K562 (cell line): Measurements from ENCODE around the gene CUL5. TPM values are rescaled to one million over a fixed set of nuclear protein-coding genes. Genes with fewer than 3 reads are reported as not detected.

Source experiments
- ATAC-seq: fragments of 200-7000 bp; cut with Tn5 transposase; 3 replicates; pipeline ENCODE4 v1.9.1; 2020; ENCODE audit warnings: moderate library complexity
- Bru-seq: library from RNA; stranded (reverse); fragments of 400-500 nt; gene quantifications from one replicate; lab custom pipeline; 2021; lab: Mats Ljungman, UMichigan
- BruChase-seq, 2 experiments: library from RNA; stranded (reverse); fragments of 400-500 nt; gene quantifications; one replicate each; lab custom pipeline; 2021; lab: Mats Ljungman, UMichigan
- BruUV-seq: library from RNA; stranded (reverse); fragments of 400-500 nt; replicated peaks from 2 replicates; lab custom pipeline; 2021; lab: Mats Ljungman, UMichigan
- CTCF ChIA-PET: fragments of 300-600 bp; formaldehyde crosslinking; extraction: SDS; loops from one replicate; lab custom pipeline; 2021; ENCODE audit warnings: low intra/inter-chr PET ratio; lab: Yijun Ruan, JAX
- POLR2A ChIA-PET: fragments of 300-600, 350-650 bp; sonication (Branson Sonifier 250); formaldehyde crosslinking; extraction: SDS; loops from one replicate; lab custom pipeline; 2021; ENCODE audit warnings: antibody characterized with exemption, inconsistent platforms; lab: Yijun Ruan, JAX
- DNase-seq, 4 experiments: peaks; one replicate each; pipeline versions ENCODE4 v3.0.0 to v3.0.0-alpha.2; 2011 to 2018; ENCODE audit warnings: low spot score in 3 of 4, mixed read lengths in 3 of 4; ENCODE audit errors: extremely low read depth in 1 of 4
- FAIRE-seq: peaks from 2 replicates; lab custom pipeline; 2011; peaks lifted over from hg19 to GRCh38; lab: Jason Lieb, UNC
- H2AFZ ChIP-seq: 2 replicates; pipeline ENCODE4 v1.6.0; 2011; ENCODE audit warnings: low read depth, low read length, control low read depth, inconsistent platforms
- H3K27ac ChIP-seq: fragments of 200-600 bp; 3 replicates; pipeline ENCODE4 v1.8.0; 2011; ENCODE audit warnings: low read depth, mild to moderate bottlenecking, control low read depth, inconsistent platforms, low read length, moderate library complexity, mixed read lengths; ENCODE audit errors: extremely low read depth
- H3K27me3 ChIP-seq, 2 experiments: fragments of 300-600 bp in 1 of 2; 2 replicates in 1 of 2; 3 replicates in 1 of 2; pipeline versions ENCODE4 v1.6.0 to v1.8.0; 2011; ENCODE audit warnings: inconsistent platforms in 2 of 2, low read length in 2 of 2, mild to moderate bottlenecking in 1 of 2, mixed read lengths in 1 of 2, moderate library complexity in 1 of 2; ENCODE audit not compliant: control insufficient read depth in 2 of 2, insufficient read depth in 2 of 2
- H3K36me3 ChIP-seq: fragments of 300-600 bp; 3 replicates; pipeline ENCODE4 v1.8.0; 2011; ENCODE audit warnings: mild to moderate bottlenecking, low read length, inconsistent platforms; ENCODE audit not compliant: control insufficient read depth, insufficient read depth
- H3K4me1 ChIP-seq, 2 experiments: fragments of 200-600 bp in 1 of 2; replicated peaks in 1 of 2; 2 replicates in 1 of 2; 3 replicates in 1 of 2; pipeline versions ENCODE4 v1.5.1 to v1.8.0; 2011; ENCODE audit warnings: inconsistent platforms in 2 of 2, low read length in 2 of 2, mild to moderate bottlenecking in 1 of 2, mixed read lengths in 1 of 2, moderate library complexity in 1 of 2; ENCODE audit not compliant: control insufficient read depth in 2 of 2, insufficient read depth in 2 of 2
- H3K4me2 ChIP-seq: 2 replicates; pipeline ENCODE4 v1.6.1; 2011; ENCODE audit warnings: low read length, control low read depth, inconsistent platforms, mixed read lengths; ENCODE audit not compliant: insufficient read depth
- H3K4me3 ChIP-seq: fragments of 200-600 bp; sonication (generic), shearing (Covaris generic); 2 replicates; pipeline ENCODE4 v1.5.1; 2016; ENCODE audit warnings: control low read depth, inconsistent platforms
- H3K79me2 ChIP-seq: fragments of 200-600 bp; 3 replicates; pipeline ENCODE4 v1.8.0; 2011; ENCODE audit warnings: low read length, inconsistent platforms; ENCODE audit not compliant: control insufficient read depth, insufficient read depth
- H3K9ac ChIP-seq, 2 experiments: 2 replicates each; pipeline versions ENCODE4 v1.6.0 to v1.6.1; 2011; ENCODE audit warnings: low read depth in 2 of 2, low read length in 2 of 2, control low read depth in 1 of 2, inconsistent platforms in 1 of 2, mild to moderate bottlenecking in 1 of 2, mixed read lengths in 1 of 2; ENCODE audit not compliant: insufficient read depth in 1 of 2
- H3K9me1 ChIP-seq: one replicate; pipeline ENCODE4 v1.6.0; 2011; ENCODE audit warnings: inconsistent platforms, mild to moderate bottlenecking, low read length, moderate library complexity; ENCODE audit not compliant: control insufficient read depth, insufficient read depth
- H3K9me3 ChIP-seq: replicated peaks from 2 replicates; pipeline ENCODE4 v1.5.1; 2011; ENCODE audit warnings: low read depth, low read length, inconsistent platforms; ENCODE audit not compliant: control insufficient read depth, insufficient read depth
- H4K20me1 ChIP-seq: replicated peaks from 2 replicates; pipeline ENCODE4 v1.6.1; 2011; ENCODE audit warnings: low read length, inconsistent platforms, mixed read lengths; ENCODE audit not compliant: control insufficient read depth, insufficient read depth
- ARID3A ChIP-seq: IDR thresholded peaks from 2 replicates; pipeline ENCODE4 v1.6.1; 2012; ENCODE audit warnings: low read depth, low read length, improper control_type of control experiment, borderline replicate concordance
- CBFA2T3 ChIP-seq: fragments of 450-650 bp; IDR thresholded peaks from 2 replicates; pipeline ENCODE4 v1.6.1; 2017
- CC2D1A ChIP-seq: fragments of 450-650 bp; IDR thresholded peaks from 2 replicates; pipeline ENCODE4 v1.6.1; 2017; ENCODE audit warnings: mild to moderate bottlenecking
- TCFL5 ChIP-seq: fragments of 250-450 bp; sonication (Bioruptor Pico); conservative IDR thresholded peaks from 2 replicates; pipeline ENCODE4 v1.6.1; 2021; ENCODE audit warnings: mild to moderate bottlenecking, moderate library complexity, matching md5 sums
- ZBTB1 ChIP-seq: sonication (generic); formaldehyde crosslinking; IDR thresholded peaks from 2 replicates; pipeline ENCODE4 v1.8.1; 2023; ENCODE audit warnings: missing genetic modification reagents, low read depth, mild to moderate bottlenecking, borderline replicate concordance
- ZBTB33 ChIP-seq: sonication (generic); formaldehyde crosslinking; IDR thresholded peaks from 2 replicates; pipeline ENCODE4 v1.8.1; 2023; ENCODE audit warnings: mild to moderate bottlenecking, missing genetic modification reagents
- ZFPM2 ChIP-seq: fragments of 250-450 bp; sonication (Bioruptor Pico); IDR thresholded peaks from 2 replicates; pipeline ENCODE4 v1.5.1; 2022; ENCODE audit warnings: mild to moderate bottlenecking
- ZNF740 ChIP-seq, 3 experiments: fragments of 200-800 bp in 1 of 3; sonication (Bioruptor generic) in 1 of 3; sonication (generic) in 1 of 3; formaldehyde crosslinking in 1 of 3; IDR thresholded peaks; 2 replicates each; pipeline versions ENCODE4 v1.6.1 to v1.8.0; 2016 to 2022; ENCODE audit warnings: mild to moderate bottlenecking in 2 of 3, missing compliant biosample characterization in 2 of 3, missing genetic modification characterization in 2 of 3, missing genetic modification reagents in 1 of 3
- WGBS: fragments of 100-300 bp; shearing (Covaris generic); methylation state at CpG from one replicate; pipeline ENCODE4 v1.1.6; 2016; ENCODE audit warnings: low coverage, mixed read lengths; ENCODE audit not compliant: insufficient coverage; ENCODE audit errors: missing lambda C conversion rate; 5-methylcytosine and 5-hydroxymethylcytosine counted together
- in situ Hi-C: fragments of 300-500 bp; cut with MboI; formaldehyde crosslinking; loops from 4 replicates; pipeline ENCODE4 v1.15.0; 2018; ENCODE audit warnings: inconsistent platforms, mixed read lengths
- intact Hi-C: fragments of 100-400 bp; cut with micrococcal nuclease; formaldehyde crosslinking; loops from 2 replicates; pipeline ENCODE4 v1.14.2; 2022
- long read RNA-seq, 3 experiments: library from polyadenylated mRNA in 2 of 3; library from RNA in 1 of 3; unstranded in 2 of 3; stranded (forward) in 1 of 3; transcript quantifications; one replicate each; pipeline ENCODE4 v2.0.0, GENCODE V29; 2019 to 2022
- polyA minus RNA-seq, 3 experiments: library from RNA; depleted of rRNA, polyadenylated mRNA; stranded (reverse); fragments of >200 nt; gene quantifications; 2 replicates each; pipeline ENCODE4 v1.2.3, GENCODE V29; 2011
- polyA plus RNA-seq, 8 experiments: library from polyadenylated mRNA; depleted of rRNA in 4 of 8; stranded (reverse) in 5 of 8; unstranded in 3 of 8; fragments of >200 nt; fragmentation: Nextera tagmentation in 2 of 8; fragmentation: Illumina TruSeq in 1 of 8; extraction: Ambion mirVana in 2 of 8; extraction: Trizol in 1 of 8; gene quantifications; 2 replicates each; pipeline versions ENCODE4 v1.2.1 to v1.2.3, GENCODE V29; 2011 to 2014; ENCODE audit warnings: inconsistent platforms in 1 of 8, missing spikeins in 1 of 8
- total RNA-seq, 7 experiments: library from RNA; depleted of rRNA in 6 of 7; stranded (reverse); fragments of >200 nt in 6 of 7; fragmentation: Illumina TruSeq in 2 of 7; extraction: Trizol in 2 of 7; gene quantifications; 2 replicates each; pipeline versions ENCODE4 v1.2.1 to v1.2.3, GENCODE V29; 2011 to 2021; ENCODE audit warnings: low replicate concordance in 1 of 7

The CUL5 gene
- total RNA-seq (2011; cell fraction: chromatin; rRNA removed; ENCODE audit: low replicate concordance), result 60.0 and 93.3 TPM in 2 replicates
- total RNA-seq (2011; cell fraction: nucleolus; rRNA removed), result 39.0 and 42.5 TPM in 2 replicates
- total RNA-seq (2011; cell fraction: nucleoplasm; rRNA removed), result 33.6 and 40.0 TPM in 2 replicates
- 23.0 and 27.3 TPM in 2 replicates for total RNA-seq (2014; rRNA removed)
- 38.0 and 44.8 TPM in 2 replicates for total RNA-seq (2014; rRNA removed; fragmentation: Illumina TruSeq; extraction: Trizol)
- 29.4 and 34.1 TPM in 2 replicates for total RNA-seq (2015; rRNA removed; fragmentation: Illumina TruSeq; extraction: Trizol)
- 44.9 and 45.9 TPM in 2 replicates for total RNA-seq (2021)
- 17.5 and 23.8 TPM in 2 replicates for polyA plus RNA-seq (2011; rRNA removed)
- 13.7 and 13.8 TPM in 2 replicates for polyA plus RNA-seq (2011; cell fraction: cytosol; rRNA removed)
- polyA plus RNA-seq (2011; cell fraction: nucleus; rRNA removed), result 17.2 and 22.7 TPM in 2 replicates
- 10.4 and 17.8 TPM in 2 replicates for polyA plus RNA-seq (2012)
- 20.5 and 22.5 TPM in 2 replicates for polyA plus RNA-seq (2014; fragmentation: Illumina TruSeq; extraction: Trizol)
- polyA plus RNA-seq (2014; fragmentation: Nextera tagmentation; extraction: Ambion mirVana), result 10 to 100 TPM; 14.3 to 16.3 TPM
- 15.3 and 17.5 TPM in 2 replicates for polyA plus RNA-seq (2014; rRNA removed)
- polyA minus RNA-seq (2011; rRNA and poly(A)+ RNA removed), result 44.5 and 51.7 TPM in 2 replicates
- polyA minus RNA-seq (2011; cell fraction: cytosol; rRNA and poly(A)+ RNA removed), result 24.9 and 25.1 TPM in 2 replicates
- polyA minus RNA-seq (2011; cell fraction: nucleus; rRNA and poly(A)+ RNA removed), result 42.4 and 67.8 TPM in 2 replicates
- percentile 84 among the genes with signal in this experiment for Bru-seq, nascent RNA
- BruChase-seq, experiment 1, labeled RNA remaining after a 2-hour chase, result percentile 90 among the genes with signal in this experiment
- percentile 90 among the genes with signal in this experiment for BruChase-seq, experiment 2, labeled RNA remaining after a 6-hour chase
- long read RNA-seq, experiment 1, full-length matches to known transcripts, result 24 of 86 reads
- long read RNA-seq, experiment 1, partial matches to known transcripts, result 32 of 86 reads
- long read RNA-seq, experiment 1, other reads (novel, unspliced or antisense), result 30 of 86 reads
- long read RNA-seq, experiment 2, full-length matches to known transcripts, result 1 of 31 reads
- long read RNA-seq, experiment 2, partial matches to known transcripts, result 2 of 31 reads
- long read RNA-seq, experiment 2, other reads (novel, unspliced or antisense), result 28 of 31 reads
- long read RNA-seq, experiment 3, full-length matches to known transcripts, result 2 of 55 reads
- long read RNA-seq, experiment 3, partial matches to known transcripts, result 46 of 55 reads
- long read RNA-seq, experiment 3, other reads (novel, unspliced or antisense), result 7 of 55 reads

- Histone ChIP-seq H3K4me2 (peak within 1 kb of the TSS; percentile 96), H3K27me3 (no peaks in the 10 kb centered on the region), H3K27ac (peak within 1 kb of the TSS; percentile 99), H3K9me1 (no peaks in the 10 kb centered on the region), H3K9ac (peak within 1 kb of the TSS; percentile 99 to 100), H3K9me3 (no peaks in the 10 kb centered on the region), H3K79me2 (peaks cover 52% of the 10 kb centered on the region), H3K4me3 (peak within 1 kb of the TSS; percentile 90), H4K20me1 (no peaks in the 10 kb centered on the region), H3K36me3 (peaks cover 7% of the 10 kb centered on the region; the same call in 2 of the 3 replicates), H2AFZ (peak within 1 kb of the TSS; percentile 98), H3K4me1 (peaks cover 12 to 20% of the 10 kb centered on the region in 2 experiments; a peak in 3 of 5 replicates)
- FAIRE-seq (peak; percentile 72), DNase-seq (peak; percentile 89 to 95 (median 91)), ATAC-seq (peak; percentile 83)
- intact Hi-C loops (loop anchor here (2.0 to 5.0 kb wide), 3 partner anchors 18 to 638 kb away; partner anchors contain the start of genes ATM and NPAT), in situ Hi-C loops (loop anchor here (10.0 kb wide), 1 partner anchor 646 kb away; no protein-coding TSS in a partner anchor)
- WGBS, result under 1% methylated on average over 69 of the region's 72 CpGs
- no TSS peak for BruUV-seq
- CTCF ChIA-PET, result interaction anchor here (0.6 to 0.9 kb wide), 3 partner anchors 9 to 640 kb away, joined by 3 read pairs; no protein-coding TSS in a partner anchor
- POLR2A ChIA-PET, result interaction anchor here (0.6 to 1.4 kb wide), 16 partner anchors 9 to 329 kb away, joined by 3 to 11 read pairs (median 3); partner anchors contain the start of genes ATM and NPAT
- TF ChIP-seq CC2D1A, result 0 out of 2 replicates have a peak, but pooled peaks have one; percentile 62
- no peak for TF ChIP-seq ZFPM2 (CRISPR knock-in tag)
- TF ChIP-seq ZNF740 (CRISPR knock-in tag; IDR thresholded peaks at IDR 0.05), result no peak; the same call in none of the 2 replicates
- no peak for TF ChIP-seq ZNF740 (tag; IDR thresholded peaks at IDR 0.05)
- TF ChIP-seq TCFL5 (CRISPR knock-in tag), result no peak
- peak; percentile 35; the same call in 1 of the 2 replicates for TF ChIP-seq ZBTB1 (CRISPR knock-in tag)
- no peak for TF ChIP-seq ARID3A
- TF ChIP-seq ZBTB33 (CRISPR knock-in tag), result peak; percentile 91
- peak; percentile 29; the same call in 1 of the 2 replicates for TF ChIP-seq CBFA2T3
Measured at GRCh38 chr11:108008656-108009496, at the start of gene CUL5. Gene CUL5, plus strand, starts transcription at chr11:108008898. Its CDS starts 451 bp downstream, at chr11:108009349.
